Ovary (tissue), 3 donors: Measurements from ENCODE around the gene ANKS1B.

ENCODE experiments used
- EP300 ChIP-seq: sonication (generic); formaldehyde crosslinking; IDR thresholded peaks from one replicate; pipeline ENCODE4 v1.6.1; 2017; ENCODE audit warnings: antibody characterized with exemption
- POLR2A ChIP-seq: fragments of 450-650 bp; IDR thresholded peaks from one replicate; pipeline ENCODE4 v1.6.1; 2017; ENCODE audit warnings: antibody characterized with exemption, mild to moderate bottlenecking, moderate library complexity
- TF ChIP-seq, protein P1 (sequence below), 3 donors: fragments of 450-650 bp in 2 of 3; fragments of 200-600 bp in 1 of 3; IDR thresholded peaks; one replicate each; pipeline versions ENCODE4 v1.5.1 to v1.8.0; 2016 to 2022; ENCODE audit warnings: antibody characterized with exemption in 3 of 3, mild to moderate bottlenecking in 1 of 3
- donor health status: DM: no; HTN: no; CAD: no.

DNA sequence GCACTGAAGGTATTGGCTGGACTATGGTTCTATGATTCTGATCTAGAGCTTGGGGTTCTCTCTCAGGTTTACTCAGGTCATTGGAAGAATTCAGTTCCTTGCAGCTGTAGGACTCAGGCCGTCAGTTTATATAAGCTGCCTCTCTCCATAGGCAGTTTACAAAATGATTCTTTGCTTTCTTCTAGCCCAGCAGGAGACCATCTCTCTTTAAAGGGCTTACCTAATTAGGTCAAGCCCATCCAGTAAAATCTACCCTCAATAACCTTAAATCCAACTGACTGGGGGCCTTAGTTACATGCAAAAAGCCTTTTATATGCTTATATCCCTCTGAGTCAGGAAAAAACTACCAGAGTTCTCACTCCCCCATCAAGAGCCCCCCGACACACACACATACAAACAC lies 417.7 kb downstream of the ANKS1B start:
- TF ChIP-seq, protein P1, sequence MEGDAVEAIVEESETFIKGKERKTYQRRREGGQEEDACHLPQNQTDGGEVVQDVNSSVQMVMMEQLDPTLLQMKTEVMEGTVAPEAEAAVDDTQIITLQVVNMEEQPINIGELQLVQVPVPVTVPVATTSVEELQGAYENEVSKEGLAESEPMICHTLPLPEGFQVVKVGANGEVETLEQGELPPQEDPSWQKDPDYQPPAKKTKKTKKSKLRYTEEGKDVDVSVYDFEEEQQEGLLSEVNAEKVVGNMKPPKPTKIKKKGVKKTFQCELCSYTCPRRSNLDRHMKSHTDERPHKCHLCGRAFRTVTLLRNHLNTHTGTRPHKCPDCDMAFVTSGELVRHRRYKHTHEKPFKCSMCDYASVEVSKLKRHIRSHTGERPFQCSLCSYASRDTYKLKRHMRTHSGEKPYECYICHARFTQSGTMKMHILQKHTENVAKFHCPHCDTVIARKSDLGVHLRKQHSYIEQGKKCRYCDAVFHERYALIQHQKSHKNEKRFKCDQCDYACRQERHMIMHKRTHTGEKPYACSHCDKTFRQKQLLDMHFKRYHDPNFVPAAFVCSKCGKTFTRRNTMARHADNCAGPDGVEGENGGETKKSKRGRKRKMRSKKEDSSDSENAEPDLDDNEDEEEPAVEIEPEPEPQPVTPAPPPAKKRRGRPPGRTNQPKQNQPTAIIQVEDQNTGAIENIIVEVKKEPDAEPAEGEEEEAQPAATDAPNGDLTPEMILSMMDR (IDR thresholded peaks at IDR 0.05), result no peak
- TF ChIP-seq POLR2A, result no peak
- TF ChIP-seq EP300, result no peak
